Psoas muscle (tissue), 8 donors: ENCODE measurements around the gene UCN2. TPM values are rescaled to one million over a fixed set of nuclear protein-coding genes. Genes with fewer than 3 reads are reported as not detected.
A peak's percentile ranks its signal among the peaks of the same experiment; 100 is the strongest.

Experiments used
- ATAC-seq, 4 donors: fragments of 200-7000 bp; cut with Tn5 transposase; one replicate each; pipeline ENCODE4 v1.9.1; 2020; ENCODE audit warnings: moderate library complexity in 3 of 4, mild to moderate bottlenecking in 2 of 4
- DNase-seq, 2 donors: peaks; one replicate each; pipeline ENCODE4 v3.0.0-alpha.2; 2020
- H3K27ac ChIP-seq: fragments of 200-600 bp; one replicate; pipeline ENCODE4 v1.8.0; 2022
- H3K27me3 ChIP-seq, 3 donors: fragments of 200-600 bp in 1 of 3; one replicate each; pipeline versions ENCODE4 v1.6.1 to v1.8.0; 2013 to 2022; ENCODE audit warnings: low read length in 2 of 3, mild to moderate bottlenecking in 2 of 3, moderate library complexity in 1 of 3; ENCODE audit not compliant: insufficient read depth in 3 of 3
- H3K36me3 ChIP-seq, 2 donors: fragments of 200-600 bp in 1 of 2; one replicate each; pipeline versions ENCODE4 v1.6.1 to v1.8.0; 2013 to 2022; ENCODE audit warnings: low read depth in 1 of 2, mild to moderate bottlenecking in 1 of 2, moderate library complexity in 1 of 2; ENCODE audit not compliant: insufficient read depth in 1 of 2
- H3K4me1 ChIP-seq: fragments of 200-600 bp; one replicate; pipeline ENCODE4 v1.8.0; 2022
- H3K4me3 ChIP-seq: fragments of 200-600 bp; one replicate; pipeline ENCODE4 v1.8.0; 2022; ENCODE audit warnings: mild to moderate bottlenecking
- H3K9me3 ChIP-seq: fragments of 200-600 bp; one replicate; pipeline ENCODE4 v1.8.0; 2022
- WGBS, 3 donors: extraction: QIAGEN DNeasy Blood & Tissue Kit; methylation state at CpG; one replicate each; pipeline versions ENCODE4 v1.1.6 to v1.1.7; 2013; 5-methylcytosine and 5-hydroxymethylcytosine counted together
- intact Hi-C, 2 donors: fragments of 100-400 bp; cut with DNase I; formaldehyde crosslinking; loops; one replicate each; pipeline versions ENCODE4 v1.11.0 to v1.14.2; 2022
- polyA plus RNA-seq, 3 donors: library from polyadenylated mRNA; stranded (reverse); fragments of 200-250 nt; gene quantifications; one replicate each; pipeline ENCODE4 v1.2.3, GENCODE V29; 2013
- total RNA-seq, 4 donors: library from RNA; stranded (reverse); fragmentation: NEBNext Ultra II Directional in 2 of 4; extraction: Animal tissue kit (Norgen Biotek cat#: 25700) in 2 of 4; gene quantifications; one replicate each; pipeline versions ENCODE4 v1.2.1 to v1.2.4, GENCODE V29; 2021 to 2023
- TF ChIP-seq, protein P1 (sequence below): fragments of 200-600 bp; IDR thresholded peaks from one replicate; pipeline ENCODE4 v1.8.0; 2022; ENCODE audit warnings: antibody characterized with exemption
- donor health status: healthy with polysubstance abuse.
- donor health status: DM: no; HTN: no; CAD: no; lungs with moderate emphysema.
- donor health status: Bipolar disorder and iron deficiency.
- donor health status: healthy.
- donor health status: DM: yes; HTN: yes; CAD: no.
- donor health status: DM: no; HTN: no; CAD: no.
- donor health status: DM: no; HTN: no; CAD: no.
- donor health status: DM: yes; HTN: yes; CAD: no.

The UCN2 gene
- total and polyA plus RNA-seq, 7 donors: 0.12 to 0.32 (median 0.17) TPM; not detected in 4

DNA sequence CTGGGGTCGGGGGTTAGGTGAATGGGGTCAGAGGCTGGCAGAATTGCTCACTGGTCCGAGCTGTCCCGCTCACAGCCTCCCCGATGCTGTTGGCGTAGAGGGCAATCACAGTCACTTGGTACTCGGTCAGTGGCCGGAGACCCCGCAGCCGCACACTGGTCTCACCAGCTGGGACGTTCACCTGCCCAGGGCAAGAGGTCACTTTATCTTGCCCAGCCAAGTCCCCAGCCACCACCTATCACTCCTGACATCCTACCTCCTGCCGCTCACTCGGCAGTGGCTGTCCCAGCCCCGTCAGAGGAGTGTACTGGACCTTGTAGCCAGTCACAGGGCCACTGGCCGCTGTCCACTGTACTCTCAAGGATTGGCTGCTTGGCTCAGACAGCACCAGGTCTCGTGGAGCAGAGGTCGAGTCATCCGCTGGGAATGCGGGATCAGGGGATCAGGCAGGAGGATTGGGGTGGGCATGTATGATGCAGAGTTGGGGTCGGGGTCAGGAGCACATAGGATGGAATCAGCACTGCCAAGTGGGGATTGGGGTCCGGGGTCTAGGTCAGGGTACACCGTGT, 29.0 kb upstream of the UCN2 start:
- TF ChIP-seq, protein P1, sequence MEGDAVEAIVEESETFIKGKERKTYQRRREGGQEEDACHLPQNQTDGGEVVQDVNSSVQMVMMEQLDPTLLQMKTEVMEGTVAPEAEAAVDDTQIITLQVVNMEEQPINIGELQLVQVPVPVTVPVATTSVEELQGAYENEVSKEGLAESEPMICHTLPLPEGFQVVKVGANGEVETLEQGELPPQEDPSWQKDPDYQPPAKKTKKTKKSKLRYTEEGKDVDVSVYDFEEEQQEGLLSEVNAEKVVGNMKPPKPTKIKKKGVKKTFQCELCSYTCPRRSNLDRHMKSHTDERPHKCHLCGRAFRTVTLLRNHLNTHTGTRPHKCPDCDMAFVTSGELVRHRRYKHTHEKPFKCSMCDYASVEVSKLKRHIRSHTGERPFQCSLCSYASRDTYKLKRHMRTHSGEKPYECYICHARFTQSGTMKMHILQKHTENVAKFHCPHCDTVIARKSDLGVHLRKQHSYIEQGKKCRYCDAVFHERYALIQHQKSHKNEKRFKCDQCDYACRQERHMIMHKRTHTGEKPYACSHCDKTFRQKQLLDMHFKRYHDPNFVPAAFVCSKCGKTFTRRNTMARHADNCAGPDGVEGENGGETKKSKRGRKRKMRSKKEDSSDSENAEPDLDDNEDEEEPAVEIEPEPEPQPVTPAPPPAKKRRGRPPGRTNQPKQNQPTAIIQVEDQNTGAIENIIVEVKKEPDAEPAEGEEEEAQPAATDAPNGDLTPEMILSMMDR: no peak
- no peaks in the 10 kb centered on the region for H3K27me3 ChIP-seq
- no peak overlapping the region for H3K27ac ChIP-seq
- H3K4me1 ChIP-seq: peaks cover 33% of the 10 kb centered on the region
- DNase-seq (no peak), ATAC-seq (peak in 1 of 4 donors; percentile 31)
- H3K4me3 ChIP-seq: no peak overlapping the region
- 85 to 90% (median 86%) methylated on average over 20 to 21 of the region's 21 CpGs for WGBS, 3 donors
- intact Hi-C loops: loop anchor here in 1 of 2 donors (2.0 kb wide), 1 partner anchor 26 kb away; no protein-coding TSS in a partner anchor
- H3K36me3 ChIP-seq: peaks cover 0 to 5% of the 10 kb centered on the region in 2 donors
- H3K9me3 ChIP-seq: no peaks in the 10 kb centered on the region

DNA sequence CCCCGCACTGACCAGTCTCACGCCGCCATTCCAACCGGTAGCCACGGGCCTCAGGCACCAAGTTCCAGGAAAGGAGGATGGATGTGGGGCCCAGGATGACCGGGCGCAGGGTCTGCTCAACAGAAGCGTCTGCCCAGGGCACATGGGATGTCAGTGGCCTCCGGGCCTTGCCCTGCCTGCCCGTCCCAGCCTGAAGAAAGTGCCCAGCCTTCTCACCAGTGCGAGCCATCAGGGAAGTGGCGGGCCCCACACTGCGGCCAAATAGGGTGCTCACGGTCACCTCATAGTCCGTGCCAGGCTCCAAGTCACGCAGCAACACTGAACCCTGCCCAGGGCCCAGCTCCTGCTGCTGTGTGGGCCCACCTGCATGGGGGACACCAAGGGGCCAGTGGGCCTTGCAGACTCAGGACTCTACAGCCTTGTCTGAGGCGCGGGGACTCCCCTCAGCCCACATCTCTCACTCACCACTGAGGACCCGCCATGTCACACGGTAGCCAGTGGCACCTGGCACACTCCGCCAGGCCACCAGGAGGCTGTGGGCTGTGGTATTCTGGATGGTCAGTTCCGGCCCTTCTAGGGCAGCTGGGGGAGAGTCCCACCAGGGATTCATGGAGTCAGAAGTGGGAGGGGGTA, 28.4 kb upstream of the UCN2 start:
- 92 to 93% (median 92%) methylated on average over 22 of the region's 22 CpGs for WGBS, 3 donors
- DNase-seq (no peak), ATAC-seq (no peak)
- TF ChIP-seq, protein P1: no peak
- intact Hi-C loops: loop anchor here in 1 of 2 donors (2.0 kb wide), 1 partner anchor 25 kb away; no protein-coding TSS in a partner anchor
- Histone ChIP-seq H3K27ac (no peak overlapping the region), H3K4me3 (no peak overlapping the region), H3K36me3 (peaks cover 0 to 11% of the 10 kb centered on the region in 2 donors), H3K9me3 (no peaks in the 10 kb centered on the region), H3K4me1 (peaks cover 27% of the 10 kb centered on the region), H3K27me3 (no peaks in the 10 kb centered on the region)

GRCh38 chr3:48591436-48591835, 27.9 kb upstream of the UCN2 start:
- ATAC-seq (no peak), DNase-seq (no peak)
- TF ChIP-seq, protein P1: no peak
- Histone ChIP-seq H3K27ac (no peak overlapping the region), H3K9me3 (no peaks in the 10 kb centered on the region), H3K36me3 (peaks cover 0 to 14% of the 10 kb centered on the region in 2 donors), H3K27me3 (no peaks in the 10 kb centered on the region), H3K4me3 (no peak overlapping the region), H3K4me1 (peaks cover 23% of the 10 kb centered on the region)
- 92 to 93% (median 92%) methylated on average over 13 to 14 of the region's 14 CpGs for WGBS, 3 donors
- intact Hi-C loops: no loop called here

DNA sequence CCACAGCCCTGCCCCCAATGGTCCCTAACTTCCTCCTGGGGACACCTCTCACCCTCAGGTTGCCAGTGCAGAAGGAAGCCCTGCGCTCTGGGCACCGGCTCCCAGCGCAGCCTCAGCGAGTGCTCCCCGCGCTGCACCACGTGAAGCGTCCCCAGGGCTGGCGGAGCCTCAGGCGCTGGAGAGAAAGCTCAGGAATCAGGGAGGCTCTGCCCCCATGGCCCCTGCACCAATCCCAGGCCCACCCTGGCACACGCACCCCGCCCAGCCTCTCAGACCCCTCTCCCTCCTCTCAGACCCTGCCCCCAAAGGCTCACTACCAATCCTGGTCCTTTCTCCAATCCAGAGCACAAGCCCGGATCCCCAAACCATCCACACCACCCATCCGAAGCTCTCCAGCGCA, 24.6 kb upstream of the UCN2 start:
- intact Hi-C loops: no loop called here
- ATAC-seq (no peak), DNase-seq (no peak)
- Histone ChIP-seq H3K27me3 (no peaks in the 10 kb centered on the region), H3K4me3 (no peak overlapping the region), H3K4me1 (no peaks in the 10 kb centered on the region), H3K36me3 (peaks cover 0 to 37% of the 10 kb centered on the region in 2 donors), H3K27ac (no peak overlapping the region), H3K9me3 (no peaks in the 10 kb centered on the region)
- 79 to 85% (median 80%) methylated on average over 8 to 15 of the region's 15 CpGs for WGBS, 3 donors
- TF ChIP-seq, protein P1: no peak
